ENCODE data around the gene DCN. TPM values are rescaled to one million over a fixed set of nuclear protein-coding genes. Genes with fewer than 3 reads are reported as not detected.

DCN gene
- total RNA-seq, 1 experiment from 2014 or later, result 2.0 TPM

GRCh38 chr12:91143206-91143605 lies 39.4 kb downstream of the DCN start (continued):
- TF ChIP-seq ZNF532 (CRISPR knock-in tag; IDR thresholded peaks at IDR 0.05; ENCODE audit: borderline replicate concordance) (no peak), MAX (CRISPR knock-in tag; IDR thresholded peaks at IDR 0.05) (no peak), HMGA2 (CRISPR knock-in tag; IDR thresholded peaks at IDR 0.05) (no peak), SMAD4 (CRISPR knock-in tag; IDR thresholded peaks at IDR 0.05) (no peak), CDX4 (CRISPR knock-in tag; IDR thresholded peaks at IDR 0.05; ENCODE audit: borderline replicate concordance) (no peak), E2F4 (CRISPR knock-in tag; IDR thresholded peaks at IDR 0.05; ENCODE audit: borderline replicate concordance, low read depth) (no peak)

GRCh38 chr12:91142221-91142631 lies 40.4 kb downstream of the DCN start:
- Mint-ChIP-seq H3K27me3 (ENCODE audit: low read depth) (no peaks in the 10 kb centered on the region), H3K4me1 (peaks cover 9% of the 10 kb centered on the region; the same call in 1 of the 2 replicates), H3K9me3 (no peaks in the 10 kb centered on the region), H3K27ac (no peak overlapping the region), H3K36me3 (no peaks in the 10 kb centered on the region), H3K4me3 (no peak overlapping the region)
- DNase-seq (ENCODE audit: low spot score), result no peak
- POLR2A ChIA-PET, result no interaction called here
- CTCF ChIA-PET, result no interaction called here
- no peak for ATAC-seq
- no peak for TF ChIP-seq NR2C2 (CRISPR knock-in tag; IDR thresholded peaks at IDR 0.05)
- TF ChIP-seq HMGA2 (CRISPR knock-in tag; IDR thresholded peaks at IDR 0.05), result no peak
- TF ChIP-seq MLX (CRISPR knock-in tag; IDR thresholded peaks at IDR 0.05), result no peak
- TF ChIP-seq ZNF396 (CRISPR knock-in tag; IDR thresholded peaks at IDR 0.05; ENCODE audit: borderline replicate concordance), result no peak
- TF ChIP-seq FOXP1 (CRISPR knock-in tag; IDR thresholded peaks at IDR 0.05; ENCODE audit: borderline replicate concordance), result no peak
- no peak for TF ChIP-seq ATF2 (CRISPR knock-in tag; IDR thresholded peaks at IDR 0.05; ENCODE audit: borderline replicate concordance, low read depth)
- no peak for TF ChIP-seq ZNF281 (CRISPR knock-in tag; IDR thresholded peaks at IDR 0.05)
- no peak for TF ChIP-seq SMAD3 (CRISPR knock-in tag; IDR thresholded peaks at IDR 0.05; ENCODE audit: borderline replicate concordance)
- no peak for TF ChIP-seq AFF4 (CRISPR knock-in tag; IDR thresholded peaks at IDR 0.05; ENCODE audit: borderline replicate concordance)
- TF ChIP-seq TP53 (CRISPR knock-in tag; IDR thresholded peaks at IDR 0.05), result no peak
- TF ChIP-seq ZNF425 (CRISPR knock-in tag; conservative IDR thresholded peaks at IDR 0.05), result no peak
- no peak for TF ChIP-seq ZNF423 (CRISPR knock-in tag; IDR thresholded peaks at IDR 0.05)
- no peak for TF ChIP-seq NFE2L1 (CRISPR knock-in tag; IDR thresholded peaks at IDR 0.05)

Measured in WTC11 (cell line).